Astrocyte of the spinal cord (primary cell): ENCODE data around the gene PACRG.

ENCODE experiments used
- DNase-seq: peaks from one replicate; pipeline ENCODE4 v3.0.0; 2011; ENCODE audit warnings: low read depth, low spot score
- H3K4me3 ChIP-seq: 2 replicates; pipeline ENCODE4 v1.5.1; 2011; ENCODE audit warnings: low read depth, mild to moderate bottlenecking, low read length, moderate library complexity
- CTCF ChIP-seq: IDR thresholded peaks from 2 replicates; pipeline ENCODE4 v1.5.1; 2012; ENCODE audit warnings: low read depth, mild to moderate bottlenecking, low read length, inconsistent platforms
- in situ Hi-C: cut with HindIII; loops from 2 replicates; pipeline ENCODE4 v1.10.0; 2017; ENCODE audit warnings: low sequenced_read_pairs

PACRG gene

GRCh38 chr6:163284151-163284550 is 556.4 kb downstream of the PACRG start:
- DNase-seq: no peak
- H3K4me3 ChIP-seq: no peak overlapping the region
- in situ Hi-C loops: no loop called here
- TF ChIP-seq CTCF: no peak

- no peak for DNase-seq
- in situ Hi-C loops: no loop called here
- no peak overlapping the region for H3K4me3 ChIP-seq
- TF ChIP-seq CTCF: no peak
Observed at GRCh38 chr6:163285691-163286090, 557.9 kb downstream of the PACRG start.

GRCh38 chr6:163287626-163288025 is 559.9 kb downstream of the PACRG start:
- no peak overlapping the region for H3K4me3 ChIP-seq
- no peak for TF ChIP-seq CTCF
- no peak for DNase-seq
- in situ Hi-C loops: no loop called here

GRCh38 chr6:163288066-163288465 is 560.3 kb downstream of the PACRG start:
- TF ChIP-seq CTCF: no peak
- no peak overlapping the region for H3K4me3 ChIP-seq
- in situ Hi-C loops: no loop called here
- DNase-seq: no peak

- no peak overlapping the region for H3K4me3 ChIP-seq
- in situ Hi-C loops: no loop called here
- DNase-seq: no peak
- TF ChIP-seq CTCF: no peak
Observed at GRCh38 chr6:163288915-163289314, 561.1 kb downstream of the PACRG start.

- no peak for TF ChIP-seq CTCF
- H3K4me3 ChIP-seq: no peak overlapping the region
- no peak for DNase-seq
- in situ Hi-C loops: no loop called here
Observed at GRCh38 chr6:163289447-163289846, 561.7 kb downstream of the PACRG start.
